Calu3 (cell line): ENCODE data around the gene COX6B1. TPM values are rescaled to one million over a fixed set of nuclear protein-coding genes. Genes with fewer than 3 reads are reported as not detected.
"Not testable (repeated sequence)": the region's sequence is repeated elsewhere in the genome, so short reads cannot be mapped to it uniquely, and the experiment has no call there.

ENCODE experiments used
- Bru-seq: library from RNA; stranded (reverse); fragments of 400-500 nt; gene quantifications from one replicate; lab custom pipeline; 2021; lab: Mats Ljungman, UMichigan
- BruChase-seq, 2 experiments: library from RNA; stranded (reverse); fragments of 400-500 nt; gene quantifications; one replicate each; lab custom pipeline; 2021; lab: Mats Ljungman, UMichigan
- BruUV-seq: library from RNA; stranded (reverse); fragments of 400-500 nt; replicated peaks from 2 replicates; lab custom pipeline; 2021; lab: Mats Ljungman, UMichigan
- CTCF ChIA-PET: fragments of 300-600 bp; sonication (Branson Sonifier 250); formaldehyde crosslinking; loops from one replicate; lab custom pipeline; 2022; ENCODE audit warnings: antibody characterized with exemption; lab: Charles Lee
- DNase-seq: peaks from one replicate; pipeline ENCODE4 v3.0.0; 2022
- H3K27ac Mint-ChIP-seq: one replicate; pipeline ENCODE4 v1.8.0; 2022; ENCODE audit warnings: mixed read lengths; ENCODE audit not compliant: unreplicated experiment
- H3K27me3 Mint-ChIP-seq: one replicate; pipeline ENCODE4 v1.8.0; 2022; ENCODE audit warnings: mixed read lengths; ENCODE audit not compliant: unreplicated experiment
- H3K36me3 Mint-ChIP-seq: one replicate; pipeline ENCODE4 v1.8.0; 2022; ENCODE audit warnings: mild to moderate bottlenecking, moderate library complexity, mixed read lengths; ENCODE audit not compliant: insufficient read depth, unreplicated experiment
- H3K4me1 Mint-ChIP-seq: one replicate; pipeline ENCODE4 v1.8.0; 2022; ENCODE audit warnings: mild to moderate bottlenecking, low read depth, mixed read lengths; ENCODE audit not compliant: unreplicated experiment
- H3K4me3 Mint-ChIP-seq: one replicate; pipeline ENCODE4 v1.8.0; 2022; ENCODE audit warnings: mild to moderate bottlenecking, low read depth, moderate library complexity, mixed read lengths; ENCODE audit not compliant: unreplicated experiment
- H3K9me3 Mint-ChIP-seq: one replicate; pipeline ENCODE4 v1.8.0; 2022; ENCODE audit warnings: low read depth, mixed read lengths; ENCODE audit not compliant: unreplicated experiment
- intact Hi-C: fragments of 100-400 bp; cut with micrococcal nuclease; formaldehyde crosslinking; loops from one replicate; pipeline ENCODE4 v1.10.0; 2022; ENCODE audit not compliant: unreplicated experiment
- long read RNA-seq: library from polyadenylated mRNA; stranded (forward); transcript quantifications from one replicate; pipeline ENCODE4 v2.0.0, GENCODE V29; 2022
- total RNA-seq: library from RNA; stranded (reverse); gene quantifications from 2 replicates; pipeline ENCODE4 v1.2.3, GENCODE V29; 2022
- TF ChIP-seq, protein P1 (sequence below): fragments of 200-600 bp; IDR thresholded peaks from one replicate; pipeline ENCODE4 v1.8.0; 2022; ENCODE audit warnings: antibody characterized with exemption; ENCODE audit not compliant: unreplicated experiment

COX6B1 gene, protein sequence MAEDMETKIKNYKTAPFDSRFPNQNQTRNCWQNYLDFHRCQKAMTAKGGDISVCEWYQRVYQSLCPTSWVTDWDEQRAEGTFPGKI
- total RNA-seq (488 and 497 TPM in 2 replicates), Bru-seq, nascent RNA (percentile 82 among the genes with signal in this experiment), BruChase-seq, experiment 1, labeled RNA remaining after a 6-hour chase (percentile 91 among the genes with signal in this experiment), BruChase-seq, experiment 2, labeled RNA remaining after a 2-hour chase (percentile 84 among the genes with signal in this experiment)
- long read RNA-seq, transcript COX6B1-201 (4 exons, 667 nt) = major isoform, 568 of 586 reads
- long read RNA-seq, partial matches to known transcripts = 8 of 586 reads
- long read RNA-seq, other reads (novel, unspliced or antisense) = 10 of 586 reads

DNA sequence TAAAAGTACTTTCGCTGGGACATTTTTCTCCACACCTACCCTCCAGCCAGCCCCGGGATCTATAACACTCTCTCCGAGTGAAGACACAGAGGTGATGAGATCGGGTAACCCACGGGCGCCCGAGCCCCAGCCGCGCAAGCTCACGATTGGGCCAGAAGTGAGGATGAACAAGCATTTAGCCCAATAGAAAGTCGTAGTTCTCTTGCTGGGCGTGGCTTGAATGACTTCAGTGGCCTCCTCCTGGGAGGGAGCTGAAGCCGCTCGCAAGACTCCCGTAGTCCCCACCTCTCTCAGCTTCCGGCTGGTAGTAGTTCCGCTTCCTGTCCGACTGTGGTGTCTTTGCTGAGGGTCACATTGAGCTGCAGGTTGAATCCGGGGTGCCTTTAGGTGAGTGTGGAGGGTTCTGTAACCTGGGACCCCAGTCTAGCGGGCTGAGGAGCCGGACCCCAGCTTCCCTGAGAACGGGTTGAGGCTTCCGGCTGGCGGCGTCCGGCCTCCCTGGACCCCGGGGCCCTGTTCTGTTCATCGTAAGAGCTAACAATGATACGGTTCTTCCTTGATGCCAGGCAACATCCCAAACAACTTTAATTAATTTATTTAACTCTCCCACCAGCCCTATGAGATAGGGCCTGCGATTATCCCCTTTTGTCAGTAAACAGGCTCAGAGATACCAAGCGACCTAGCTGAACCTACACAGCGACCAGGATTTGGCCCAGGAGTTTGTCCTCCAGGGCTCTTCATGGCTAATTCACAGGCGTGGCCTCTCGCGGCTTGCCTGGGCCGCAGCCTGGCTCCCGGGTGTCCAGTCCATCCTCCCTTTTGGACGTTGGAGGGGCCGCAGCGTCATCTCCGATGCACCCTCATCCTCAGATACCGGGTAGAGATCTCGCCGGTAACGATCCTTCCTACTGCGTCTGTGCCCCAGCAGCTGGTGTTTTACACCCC, at the start of gene COX6B1:
Gene COX6B1 (plus strand): TSS at position 307 of the 945 bp plus-strand sequence. CDS start 2,921 bp downstream, outside the sequence.
- BruUV-seq = TSS peak; percentile 73
- no peaks in the 10 kb centered on the region for H3K27me3 Mint-ChIP-seq
- no peaks in the 10 kb centered on the region for H3K9me3 Mint-ChIP-seq
- intact Hi-C loops = no loop called here
- TF ChIP-seq, protein P1, sequence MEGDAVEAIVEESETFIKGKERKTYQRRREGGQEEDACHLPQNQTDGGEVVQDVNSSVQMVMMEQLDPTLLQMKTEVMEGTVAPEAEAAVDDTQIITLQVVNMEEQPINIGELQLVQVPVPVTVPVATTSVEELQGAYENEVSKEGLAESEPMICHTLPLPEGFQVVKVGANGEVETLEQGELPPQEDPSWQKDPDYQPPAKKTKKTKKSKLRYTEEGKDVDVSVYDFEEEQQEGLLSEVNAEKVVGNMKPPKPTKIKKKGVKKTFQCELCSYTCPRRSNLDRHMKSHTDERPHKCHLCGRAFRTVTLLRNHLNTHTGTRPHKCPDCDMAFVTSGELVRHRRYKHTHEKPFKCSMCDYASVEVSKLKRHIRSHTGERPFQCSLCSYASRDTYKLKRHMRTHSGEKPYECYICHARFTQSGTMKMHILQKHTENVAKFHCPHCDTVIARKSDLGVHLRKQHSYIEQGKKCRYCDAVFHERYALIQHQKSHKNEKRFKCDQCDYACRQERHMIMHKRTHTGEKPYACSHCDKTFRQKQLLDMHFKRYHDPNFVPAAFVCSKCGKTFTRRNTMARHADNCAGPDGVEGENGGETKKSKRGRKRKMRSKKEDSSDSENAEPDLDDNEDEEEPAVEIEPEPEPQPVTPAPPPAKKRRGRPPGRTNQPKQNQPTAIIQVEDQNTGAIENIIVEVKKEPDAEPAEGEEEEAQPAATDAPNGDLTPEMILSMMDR = no peak
- CTCF ChIA-PET = interaction anchor here (0.6 to 1.2 kb wide), 5 partner anchors 89 to 279 kb away, joined by 3 to 11 read pairs (median 5); partner anchors contain the start of genes PSENEN and U2AF1L4
- H3K4me3 Mint-ChIP-seq = peak within 1 kb of the TSS; percentile 88
- H3K36me3 Mint-ChIP-seq = peaks cover 61% of the 10 kb centered on the region
- peaks cover 28% of the 10 kb centered on the region for H3K4me1 Mint-ChIP-seq
- peak; percentile 94 for DNase-seq
- peak within 1 kb of the TSS; percentile 78 for H3K27ac Mint-ChIP-seq

- CTCF ChIA-PET = no interaction called here
- no peak for DNase-seq
- H3K4me3 Mint-ChIP-seq = no peak overlapping the region
- TF ChIP-seq, protein P1 = no peak
- peaks cover 7% of the 10 kb centered on the region for H3K9me3 Mint-ChIP-seq
- H3K27ac Mint-ChIP-seq = no peak overlapping the region
- H3K36me3 Mint-ChIP-seq = peaks cover 6% of the 10 kb centered on the region
- H3K27me3 Mint-ChIP-seq = peaks cover 11% of the 10 kb centered on the region
- intact Hi-C loops = no loop called here
- BruUV-seq = no TSS peak
- H3K4me1 Mint-ChIP-seq = peaks cover 8% of the 10 kb centered on the region
Measured at GRCh38 chr19:35601971-35602370, 46.2 kb upstream of the COX6B1 start.

DNA sequence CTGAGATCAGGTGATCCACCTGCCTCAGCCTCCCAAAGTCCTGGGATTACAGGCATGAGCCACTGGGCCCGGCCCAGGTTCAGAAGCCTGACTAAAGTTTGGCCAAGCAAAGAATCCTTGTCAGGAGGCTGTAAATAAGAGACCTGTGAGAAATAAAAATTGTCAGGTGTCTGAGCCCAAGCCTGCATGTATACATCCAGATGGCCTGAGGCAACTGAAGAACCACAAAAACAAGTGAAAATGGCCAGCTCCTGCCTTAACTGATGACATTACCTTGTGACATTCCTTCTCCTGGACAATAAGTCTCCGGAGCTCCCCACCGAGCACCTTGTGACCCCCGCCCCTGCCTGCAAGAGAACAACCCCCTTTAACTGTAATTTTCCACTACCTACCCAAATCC, 43.7 kb upstream of the COX6B1 start:
- H3K9me3 Mint-ChIP-seq, CTCF ChIA-PET, H3K36me3 Mint-ChIP-seq, intact Hi-C loops, H3K4me1 Mint-ChIP-seq, H3K27me3 Mint-ChIP-seq, H3K4me3 Mint-ChIP-seq, BruUV-seq, DNase-seq: not testable (repeated sequence)
- peak overlapping the region; percentile 43 for H3K27ac Mint-ChIP-seq

DNA sequence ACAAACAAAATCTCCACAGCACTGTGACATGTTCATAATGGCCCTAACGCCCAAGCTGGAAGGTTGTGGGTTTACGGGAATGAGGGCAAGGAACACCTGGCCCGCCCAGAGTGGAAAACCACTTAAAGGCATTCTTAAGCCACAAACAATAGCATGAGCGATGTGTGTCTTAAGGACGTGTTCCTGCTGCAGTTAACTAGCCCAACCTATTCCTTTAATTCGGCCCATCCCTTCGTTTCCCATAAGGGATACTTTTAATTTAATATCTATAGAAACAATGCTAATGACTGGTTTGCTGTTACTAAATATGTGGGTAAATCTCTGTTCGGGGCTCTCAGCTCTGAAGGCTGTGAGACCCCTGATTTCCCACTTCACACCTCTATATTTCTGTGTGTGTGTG, 41.0 kb upstream of the COX6B1 start:
- CTCF ChIA-PET = interaction anchor here (0.6 kb wide), 1 partner anchor 49 kb away, joined by 6 read pairs; no protein-coding TSS in a partner anchor
- DNase-seq, H3K27ac Mint-ChIP-seq, H3K4me1 Mint-ChIP-seq, H3K4me3 Mint-ChIP-seq, H3K36me3 Mint-ChIP-seq, intact Hi-C loops, H3K9me3 Mint-ChIP-seq, BruUV-seq, H3K27me3 Mint-ChIP-seq: not testable (repeated sequence)

- H3K27ac Mint-ChIP-seq = no peak overlapping the region
- CTCF ChIA-PET = no interaction called here
- H3K4me3 Mint-ChIP-seq = no peak overlapping the region
- H3K9me3 Mint-ChIP-seq = peaks cover 9% of the 10 kb centered on the region
- H3K27me3 Mint-ChIP-seq = no peaks in the 10 kb centered on the region
- no TSS peak for BruUV-seq
- DNase-seq = no peak
- peaks cover 14% of the 10 kb centered on the region for H3K36me3 Mint-ChIP-seq
- TF ChIP-seq, protein P1 = no peak
- intact Hi-C loops = no loop called here
- peaks cover 8% of the 10 kb centered on the region for H3K4me1 Mint-ChIP-seq
Measured at GRCh38 chr19:35607661-35608060, 40.5 kb upstream of the COX6B1 start.
